Heart left ventricle (tissue), 16 donors: Measurements from ENCODE around the gene PTOV1. TPM values are rescaled to one million over a fixed set of nuclear protein-coding genes. Genes with fewer than 3 reads are reported as not detected.

Source experiments
- ATAC-seq, 4 donors: fragments of 200-7000 bp; cut with Tn5 transposase; one replicate each; pipeline ENCODE4 v1.9.1; 2020 to 2022; ENCODE audit warnings: moderate library complexity in 4 of 4, mild to moderate bottlenecking in 3 of 4, moderate number of reproducible peaks in 1 of 4
- DNase-seq, 5 donors: peaks; one replicate each; pipeline ENCODE4 v3.0.0-alpha.2; 2020
- H3K27ac ChIP-seq, 12 donors: fragments of 200-600 bp; sonication (generic) in 4 of 12; one replicate each; pipeline versions ENCODE4 v1.5.0 to v1.8.0; 2016 to 2022; ENCODE audit warnings: mild to moderate bottlenecking in 2 of 12
- H3K27me3 ChIP-seq, 9 donors: fragments of 200-600 bp; sonication (generic) in 2 of 9; one replicate each; pipeline versions ENCODE4 v1.5.1 to v1.8.0; 2016 to 2022; ENCODE audit warnings: mild to moderate bottlenecking in 3 of 9
- H3K36me3 ChIP-seq, 9 donors: fragments of 200-600 bp; sonication (generic) in 2 of 9; one replicate each; pipeline versions ENCODE4 v1.5.0 to v1.8.0; 2018 to 2022; ENCODE audit warnings: mild to moderate bottlenecking in 2 of 9
- H3K4me1 ChIP-seq, 12 donors: fragments of 200-600 bp; sonication (generic) in 4 of 12; one replicate each; pipeline versions ENCODE4 v1.5.0 to v1.8.0; 2016 to 2022; ENCODE audit warnings: mild to moderate bottlenecking in 3 of 12
- H3K4me3 ChIP-seq, 12 donors: fragments of 200-600 bp; sonication (generic) in 4 of 12; one replicate each; pipeline versions ENCODE4 v1.5.0 to v1.8.0; 2017 to 2022; ENCODE audit warnings: mild to moderate bottlenecking in 9 of 12, moderate library complexity in 4 of 12
- H3K9me3 ChIP-seq, 12 donors: fragments of 200-600 bp; sonication (generic) in 4 of 12; one replicate each; pipeline versions ENCODE4 v1.5.0 to v1.8.0; 2016 to 2022; ENCODE audit warnings: mild to moderate bottlenecking in 1 of 12
- POLR2A ChIP-seq, 2 donors: fragments of 450-650 bp; IDR thresholded peaks; one replicate each; pipeline ENCODE4 v1.6.1; 2017; ENCODE audit warnings: antibody characterized with exemption in 2 of 2, mild to moderate bottlenecking in 2 of 2, moderate library complexity in 2 of 2
- WGBS, 4 donors: extraction: QIAGEN DNeasy Blood & Tissue Kit in 2 of 4; methylation state at CpG; one replicate each; pipeline versions ENCODE4 v1.1.5 to v1.1.7; 2013 to 2018; 5-methylcytosine and 5-hydroxymethylcytosine counted together
- intact Hi-C, 10 donors: fragments of 100-400 bp; cut with DNase I; formaldehyde crosslinking; loops; one replicate each; pipeline versions ENCODE4 v1.11.1 to v1.14.2; 2022
- polyA plus RNA-seq, 2 donors: library from polyadenylated mRNA; stranded (reverse); fragments of 200-250 nt; gene quantifications; one replicate each; pipeline ENCODE4 v1.2.3, GENCODE V29; 2013
- total RNA-seq, 9 donors: library from RNA; depleted of rRNA in 2 of 9; stranded (reverse); fragments of >200 nt in 2 of 9; fragmentation: NEBNext Ultra II Directional in 3 of 9; extraction: Animal tissue kit (Norgen Biotek cat#: 25700) in 3 of 9; gene quantifications; one replicate each; pipeline versions ENCODE4 v1.1.0 to v1.2.4, GENCODE V29; 2016 to 2023
- TF ChIP-seq, protein P1 (sequence below), 12 donors: fragments of 200-600 bp; sonication (generic) in 4 of 12; IDR thresholded peaks; one replicate each; pipeline versions ENCODE4 v1.5.0 to v1.8.0; 2018 to 2022; ENCODE audit warnings: antibody characterized with exemption in 12 of 12, mild to moderate bottlenecking in 5 of 12
- donor health status: ischemic (EF 13 %, LVEDD 7.1; RV severe dilation, severe dysfunction).
- donor health status: healthy with polysubstance abuse.
- donor health status: DM: no; HTN: yes; CAD: no.
- donor health status: DM: no; HTN: no; CAD: no.
- donor health status: ischemic (EF 25% LVEDD 6.9; RV normal size, moderate dysfunction).
- donor health status: ischemic (EF 25% LVEDD 5.7; RV mildly dilated, moderate dysfunction).
- donor health status: healthy.
- donor health status: DM: yes; HTN: yes; CAD: no.
- donor health status: ischemic (EF 35%, LVEDD 5.7; RV mildly dilated, moderate dysfunction).
- donor health status: nonischemic (EF 11% LVEDD 7.7; RV severe dilation, severe dysfunction).
- donor health status: DM: yes; HTN: yes; CAD: no.
- donor health status: PGD.
- donor health status: ischemic (EF 29% LVEDD 5.4; RV normal size, mild dysfunction).
- donor health status: nonischemic (EF 23%, LVEDD 6.1; RV moderate dilation, normal function).

The PTOV1 gene
- total and polyA plus RNA-seq, 11 donors, result 70.9 to 135 (median 91.5) TPM

GRCh38 chr19:49869009-49869483 is 18.1 kb downstream of the PTOV1 start:
- Histone ChIP-seq H3K9me3 (no peaks in the 10 kb centered on the region), H3K27ac (peak overlapping the region; percentile 35 to 98 (median 93)), H3K36me3 (peaks cover 0 to 33% (median 11%) of the 10 kb centered on the region in 9 donors), H3K4me1 (peaks cover 9 to 59% (median 43%) of the 10 kb centered on the region in 12 donors), H3K27me3 (no peaks in the 10 kb centered on the region), H3K4me3 (peak overlapping the region in 11 of 12 donors; percentile 11 to 72 (median 55))
- TF ChIP-seq, protein P1, sequence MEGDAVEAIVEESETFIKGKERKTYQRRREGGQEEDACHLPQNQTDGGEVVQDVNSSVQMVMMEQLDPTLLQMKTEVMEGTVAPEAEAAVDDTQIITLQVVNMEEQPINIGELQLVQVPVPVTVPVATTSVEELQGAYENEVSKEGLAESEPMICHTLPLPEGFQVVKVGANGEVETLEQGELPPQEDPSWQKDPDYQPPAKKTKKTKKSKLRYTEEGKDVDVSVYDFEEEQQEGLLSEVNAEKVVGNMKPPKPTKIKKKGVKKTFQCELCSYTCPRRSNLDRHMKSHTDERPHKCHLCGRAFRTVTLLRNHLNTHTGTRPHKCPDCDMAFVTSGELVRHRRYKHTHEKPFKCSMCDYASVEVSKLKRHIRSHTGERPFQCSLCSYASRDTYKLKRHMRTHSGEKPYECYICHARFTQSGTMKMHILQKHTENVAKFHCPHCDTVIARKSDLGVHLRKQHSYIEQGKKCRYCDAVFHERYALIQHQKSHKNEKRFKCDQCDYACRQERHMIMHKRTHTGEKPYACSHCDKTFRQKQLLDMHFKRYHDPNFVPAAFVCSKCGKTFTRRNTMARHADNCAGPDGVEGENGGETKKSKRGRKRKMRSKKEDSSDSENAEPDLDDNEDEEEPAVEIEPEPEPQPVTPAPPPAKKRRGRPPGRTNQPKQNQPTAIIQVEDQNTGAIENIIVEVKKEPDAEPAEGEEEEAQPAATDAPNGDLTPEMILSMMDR (IDR thresholded peaks at IDR 0.05), result no peak
- TF ChIP-seq POLR2A (IDR thresholded peaks at IDR 0.05), result no peak
- ATAC-seq (peak; percentile 6 to 19 (median 11)), DNase-seq (no peak)
- 1 to 3% (median 2%) methylated on average over 10 to 15 of the region's 15 CpGs for WGBS, 4 donors
- intact Hi-C loops, result loop anchor here in 6 of 10 donors (5.0 to 10.0 kb wide), 4 partner anchors 52 to 194 kb away; partner anchors contain the start of genes MED25 (in 4 of the 6), AP2A1 (in 2 of the 6) and PRMT1 (in 2 of the 6)

- Histone ChIP-seq H3K27me3 (no peaks in the 10 kb centered on the region), H3K9me3 (no peaks in the 10 kb centered on the region), H3K4me1 (peaks cover 9 to 58% (median 44%) of the 10 kb centered on the region in 12 donors), H3K27ac (peak overlapping the region; percentile 83 to 98 (median 94)), H3K4me3 (peak overlapping the region; percentile 36 to 79 (median 60)), H3K36me3 (peaks cover 0 to 32% (median 6%) of the 10 kb centered on the region in 9 donors)
- DNase-seq (peak; percentile 97), ATAC-seq (peak; percentile 80 to 91 (median 86))
- intact Hi-C loops, result loop anchor here in 6 of 10 donors (5.0 to 10.0 kb wide), 4 partner anchors 52 to 195 kb away; partner anchors contain the start of genes MED25 (in 4 of the 6), AP2A1 (in 2 of the 6) and PRMT1 (in 2 of the 6)
- WGBS, 4 donors, result 1% methylated on average over 43 to 67 of the region's 67 CpGs
- TF ChIP-seq POLR2A (IDR thresholded peaks at IDR 0.05), result peak; percentile 77 to 91
- TF ChIP-seq, protein P1 (IDR thresholded peaks at IDR 0.05), result peak in 2 of 12 donors; percentile 12 to 33
These were observed 18.7 kb downstream of the PTOV1 start for GRCh38 chr19:49869484-49870308.

GRCh38 chr19:49870309-49870901 is 19.4 kb downstream of the PTOV1 start:
- DNase-seq (peak in 1 of 5 donors; percentile 65), ATAC-seq (no peak)
- Histone ChIP-seq H3K9me3 (no peaks in the 10 kb centered on the region), H3K36me3 (peaks cover 0 to 29% (median 6%) of the 10 kb centered on the region in 9 donors), H3K4me3 (peak overlapping the region in 11 of 12 donors; percentile 38 to 79 (median 61)), H3K27ac (peak overlapping the region; percentile 83 to 98 (median 94)), H3K4me1 (peaks cover 9 to 58% (median 43%) of the 10 kb centered on the region in 12 donors), H3K27me3 (no peaks in the 10 kb centered on the region)
- no peak for TF ChIP-seq POLR2A (IDR thresholded peaks at IDR 0.05)
- TF ChIP-seq, protein P1 (IDR thresholded peaks at IDR 0.05), result no peak
- intact Hi-C loops, result no loop called here
- WGBS, 4 donors, result 77 to 79% (median 78%) methylated on average over 15 of the region's 15 CpGs
